22Rv1 (cell line): ENCODE results near the gene MGST3.
"Not testable (repeated sequence)": the region's sequence is repeated elsewhere in the genome, so short reads cannot be mapped to it uniquely, and the experiment has no call there.

Experiments used
- H3K27ac ChIP-seq: fragments of 450-650 bp; 2 replicates; pipeline ENCODE4 v1.5.1; 2017
- ZFX ChIP-seq: fragments of 450-650 bp; IDR thresholded peaks from 2 replicates; pipeline ENCODE4 v1.6.1; 2017; ENCODE audit warnings: antibody characterized with exemption, borderline replicate concordance
- TF ChIP-seq, protein P1 (sequence below): fragments of 450-650 bp; IDR thresholded peaks from 2 replicates; pipeline ENCODE4 v1.5.1; 2017; ENCODE audit warnings: mild to moderate bottlenecking

The MGST3 gene

DNA sequence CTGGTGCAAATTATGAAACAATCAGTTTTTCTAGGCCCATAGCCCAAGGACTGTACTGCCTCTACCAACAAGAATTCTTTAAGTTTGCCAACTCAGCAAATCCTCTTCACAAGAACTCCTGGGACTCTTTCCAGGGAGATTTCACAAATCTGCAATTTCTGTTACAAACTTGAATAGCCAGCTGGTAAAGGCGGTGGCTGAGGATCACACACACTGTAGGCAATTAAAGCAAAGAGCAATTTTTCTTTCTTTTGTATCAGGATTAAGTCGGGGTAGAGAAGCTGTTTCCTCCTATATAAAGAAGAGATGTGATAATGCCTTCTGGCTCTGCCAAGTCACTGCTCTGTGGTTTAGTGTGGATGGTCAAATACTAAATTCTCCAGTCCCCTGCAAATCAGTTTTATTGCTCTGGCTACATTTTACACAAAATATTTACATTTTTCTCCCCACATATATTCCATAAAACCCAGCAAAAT, 65.6 kb downstream of the MGST3 start:
- no peak overlapping the region for H3K27ac ChIP-seq
- TF ChIP-seq, protein P1, sequence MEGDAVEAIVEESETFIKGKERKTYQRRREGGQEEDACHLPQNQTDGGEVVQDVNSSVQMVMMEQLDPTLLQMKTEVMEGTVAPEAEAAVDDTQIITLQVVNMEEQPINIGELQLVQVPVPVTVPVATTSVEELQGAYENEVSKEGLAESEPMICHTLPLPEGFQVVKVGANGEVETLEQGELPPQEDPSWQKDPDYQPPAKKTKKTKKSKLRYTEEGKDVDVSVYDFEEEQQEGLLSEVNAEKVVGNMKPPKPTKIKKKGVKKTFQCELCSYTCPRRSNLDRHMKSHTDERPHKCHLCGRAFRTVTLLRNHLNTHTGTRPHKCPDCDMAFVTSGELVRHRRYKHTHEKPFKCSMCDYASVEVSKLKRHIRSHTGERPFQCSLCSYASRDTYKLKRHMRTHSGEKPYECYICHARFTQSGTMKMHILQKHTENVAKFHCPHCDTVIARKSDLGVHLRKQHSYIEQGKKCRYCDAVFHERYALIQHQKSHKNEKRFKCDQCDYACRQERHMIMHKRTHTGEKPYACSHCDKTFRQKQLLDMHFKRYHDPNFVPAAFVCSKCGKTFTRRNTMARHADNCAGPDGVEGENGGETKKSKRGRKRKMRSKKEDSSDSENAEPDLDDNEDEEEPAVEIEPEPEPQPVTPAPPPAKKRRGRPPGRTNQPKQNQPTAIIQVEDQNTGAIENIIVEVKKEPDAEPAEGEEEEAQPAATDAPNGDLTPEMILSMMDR, result no peak
- no peak for TF ChIP-seq ZFX

DNA sequence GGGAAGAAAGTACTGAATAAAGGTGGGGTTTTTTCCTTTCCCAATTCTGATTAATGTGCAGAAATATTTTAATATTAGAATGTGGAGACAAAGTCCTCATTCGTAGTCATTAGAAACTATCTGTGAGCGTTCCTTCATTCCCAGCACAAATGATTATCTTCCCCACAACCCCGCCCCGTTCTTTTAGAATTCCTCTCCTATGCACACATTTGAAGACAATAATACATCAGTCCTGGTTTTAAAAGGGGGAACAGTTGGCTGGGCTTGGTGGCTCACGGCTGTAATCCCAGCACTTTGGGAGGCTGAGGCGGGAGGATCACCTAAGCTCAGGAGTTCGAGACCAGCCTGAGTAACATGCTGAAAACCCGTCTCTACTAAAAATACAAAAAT, 66.5 kb downstream of the MGST3 start:
- no peak for TF ChIP-seq ZFX
- TF ChIP-seq, protein P1, result no peak
- H3K27ac ChIP-seq, result peak overlapping the region; percentile 87

DNA sequence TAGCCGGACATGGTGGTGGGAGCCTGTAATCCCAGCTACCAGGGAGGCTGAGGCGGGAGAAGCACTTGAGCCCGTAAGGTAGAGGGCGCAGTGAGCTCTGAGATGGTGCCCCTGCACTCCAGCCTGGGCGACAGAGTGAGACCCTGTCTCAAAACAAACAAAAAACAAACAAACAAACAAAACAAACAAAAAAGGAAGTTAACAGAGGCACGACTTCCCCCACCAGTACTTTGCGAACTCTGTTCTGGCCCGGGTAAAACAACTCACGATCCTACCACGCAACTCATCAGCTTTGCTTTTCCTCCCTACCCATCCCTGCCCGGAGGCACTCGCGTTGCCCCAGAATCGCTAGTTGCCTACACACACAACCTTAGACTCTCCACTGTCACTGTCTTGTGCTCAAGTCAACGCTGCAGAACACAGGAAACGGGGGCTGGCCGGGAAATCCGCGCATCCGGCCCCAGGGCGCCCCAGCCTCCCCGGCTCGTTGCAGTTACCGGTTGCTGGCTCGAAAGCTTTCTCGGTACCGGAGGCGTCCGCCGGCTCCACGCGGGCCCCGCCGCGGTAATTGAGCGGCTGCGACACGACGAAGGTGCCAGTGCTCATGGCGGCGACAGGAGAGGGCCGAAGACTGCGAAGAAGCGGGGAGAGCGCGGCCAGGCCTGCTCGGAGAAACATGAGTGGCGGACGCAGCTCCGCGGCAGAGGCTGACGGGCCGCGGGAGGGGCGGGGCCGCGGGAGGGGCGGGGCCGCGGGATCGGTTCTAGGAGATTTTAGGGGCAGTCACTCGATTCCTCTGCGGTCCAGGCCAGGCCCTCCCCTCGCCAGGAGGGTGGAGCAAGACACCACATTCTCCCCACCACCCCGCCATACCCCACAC, 67.1 kb downstream of the MGST3 start, which contains the start of gene ALDH9A1:
ALDH9A1 (minus strand) TSS at position 682 of the 880 bp plus-strand sequence; CDS start at position 678, 4 bp downstream.
- TF ChIP-seq, protein P1, result peak; percentile 85
- TF ChIP-seq ZFX, result no peak
- H3K27ac ChIP-seq, result peak within 1 kb of the TSS; percentile 87

DNA sequence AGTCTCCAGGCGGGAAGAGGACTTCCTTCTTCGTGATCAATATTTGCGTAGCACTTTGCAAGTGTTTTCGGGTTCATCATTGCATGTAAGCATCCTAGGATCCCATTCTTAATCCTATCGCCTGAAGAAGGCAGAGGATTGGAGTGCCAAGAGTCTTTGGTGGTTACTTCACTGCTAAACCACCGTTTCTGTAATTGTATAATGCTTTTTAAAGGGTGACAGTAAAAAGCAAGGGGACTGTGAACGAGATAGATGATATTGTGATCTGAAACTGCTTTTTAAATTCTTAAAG, 67.7 kb downstream of the MGST3 start:
- TF ChIP-seq, protein P1, result no peak
- no peak for TF ChIP-seq ZFX
- H3K27ac ChIP-seq, result peak overlapping the region; percentile 87

DNA sequence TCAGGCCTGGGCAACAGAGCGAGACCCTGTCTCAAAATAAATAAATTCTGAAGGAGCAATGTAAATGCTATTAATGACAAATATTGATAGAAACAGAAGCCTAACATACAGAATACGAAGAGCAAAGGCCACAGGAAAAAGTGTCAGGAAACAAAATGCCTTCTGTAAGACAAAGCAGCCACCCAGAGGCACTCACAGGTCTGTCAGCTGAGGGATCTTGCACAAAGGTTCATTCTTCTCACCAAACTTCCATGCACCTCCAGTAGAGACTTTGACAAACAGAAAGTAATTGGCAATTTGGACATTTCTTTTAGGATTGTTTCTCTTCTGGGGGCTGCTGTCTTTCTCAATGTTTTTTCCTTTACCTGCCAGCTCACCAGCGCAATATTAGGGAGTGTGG, 68.5 kb downstream of the MGST3 start:
- TF ChIP-seq ZFX, result no peak
- TF ChIP-seq, protein P1, result no peak

DNA sequence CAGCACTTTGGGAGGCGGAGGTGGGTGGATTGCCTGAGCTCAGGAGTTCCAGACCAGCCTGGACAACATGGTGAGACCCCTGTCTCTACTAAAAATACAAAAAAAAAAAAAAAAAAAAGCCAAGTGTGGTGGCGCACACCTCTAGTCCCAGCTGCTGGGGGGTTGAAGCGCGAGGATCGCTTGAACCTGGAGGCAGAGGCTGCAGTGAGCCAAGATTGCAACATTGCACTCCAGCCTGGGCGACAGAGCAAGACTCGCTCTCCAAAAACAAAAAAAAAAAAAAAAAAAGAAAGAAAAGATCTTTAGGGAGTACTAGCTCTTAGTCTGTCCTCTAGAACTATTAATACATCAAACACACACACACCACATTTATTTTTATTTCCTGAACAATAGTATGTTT, 70.9 kb downstream of the MGST3 start:
- H3K27ac ChIP-seq, result not testable (repeated sequence)

More for the DNA sequence above, 68.5 kb downstream of the MGST3 start:
- no peak overlapping the region for H3K27ac ChIP-seq

DNA sequence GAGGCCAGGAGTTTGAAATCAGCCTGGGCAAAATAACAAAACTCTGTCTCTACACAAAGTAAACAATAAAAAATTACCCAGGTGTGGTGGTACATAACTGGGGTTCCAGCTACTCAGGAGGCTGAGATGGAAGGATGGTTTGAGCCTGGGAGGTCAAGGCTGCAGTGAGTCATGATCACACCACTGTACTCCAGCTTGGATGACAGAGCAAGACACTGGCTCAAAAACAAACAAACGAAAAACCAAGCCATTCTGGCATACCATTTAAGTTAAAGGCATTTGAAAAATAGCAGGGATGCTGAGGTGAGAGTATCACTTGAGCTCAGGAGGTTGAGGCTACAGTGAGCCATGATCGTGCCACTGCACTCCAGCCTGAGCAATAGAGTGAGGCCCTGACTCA, 72.6 kb downstream of the MGST3 start:
- no peak for TF ChIP-seq ZFX
- TF ChIP-seq, protein P1, result no peak
- no peak overlapping the region for H3K27ac ChIP-seq
